HEK293T (cell line): ENCODE results near the gene HCFC1R1.

ENCODE experiments used
- CTCF ChIA-PET: fragments of 350-600 bp; formaldehyde crosslinking; extraction: SDS; loops from one replicate; lab custom pipeline; 2021; ENCODE audit warnings: antibody characterized with exemption, inconsistent platforms; lab: Yijun Ruan, JAX
- POLR2A ChIA-PET: fragments of 350-600 bp; formaldehyde crosslinking; extraction: SDS; loops from one replicate; lab custom pipeline; 2020; ENCODE audit warnings: antibody characterized with exemption, inconsistent platforms; lab: Yijun Ruan, JAX
- DNase-seq: peaks from one replicate; pipeline ENCODE4 v3.0.0; 2012; ENCODE audit warnings: mixed read lengths; ENCODE audit errors: extremely low spot score
- ARNT ChIP-seq: fragments of 450-650 bp; IDR thresholded peaks from 2 replicates; pipeline ENCODE4 v1.6.1; 2017; ENCODE audit warnings: mild to moderate bottlenecking
- BHLHE40 ChIP-seq: fragments of 450-650 bp; IDR thresholded peaks from 2 replicates; pipeline ENCODE4 v1.6.1; 2016; ENCODE audit warnings: mild to moderate bottlenecking, moderate library complexity, borderline replicate concordance
- CTBP1 ChIP-seq: fragments of 450-650 bp; IDR thresholded peaks from 2 replicates; pipeline ENCODE4 v1.6.1; 2016; ENCODE audit warnings: borderline replicate concordance
- ELF4 ChIP-seq: fragments of 450-650 bp; IDR thresholded peaks from 2 replicates; pipeline ENCODE4 v1.6.1; 2017; ENCODE audit warnings: antibody characterized with exemption
- FOXA1 ChIP-seq: fragments of 450-650 bp; IDR thresholded peaks from 2 replicates; pipeline ENCODE4 v1.6.1; 2016; ENCODE audit warnings: mild to moderate bottlenecking
- FOXK2 ChIP-seq: fragments of 450-650 bp; IDR thresholded peaks from 2 replicates; pipeline ENCODE4 v1.6.1; 2016; ENCODE audit warnings: mild to moderate bottlenecking
- FOXM1 ChIP-seq: fragments of 450-650 bp; IDR thresholded peaks from 2 replicates; pipeline ENCODE4 v1.6.1; 2017; ENCODE audit warnings: mild to moderate bottlenecking, borderline replicate concordance
- HDGF ChIP-seq: fragments of 450-650 bp; IDR thresholded peaks from 2 replicates; pipeline ENCODE4 v1.6.1; 2017; ENCODE audit warnings: antibody characterized with exemption, borderline replicate concordance
- L3MBTL2 ChIP-seq: fragments of 450-650 bp; conservative IDR thresholded peaks from 2 replicates; pipeline ENCODE4 v1.6.1; 2016; ENCODE audit warnings: mild to moderate bottlenecking
- LEF1 ChIP-seq: fragments of 450-650 bp; IDR thresholded peaks from 2 replicates; pipeline ENCODE4 v1.6.1; 2017; ENCODE audit warnings: mild to moderate bottlenecking, borderline replicate concordance
- NFRKB ChIP-seq: fragments of 450-650 bp; IDR thresholded peaks from 2 replicates; pipeline ENCODE4 v1.6.1; 2016; ENCODE audit warnings: mild to moderate bottlenecking, moderate library complexity
- PKNOX1 ChIP-seq: fragments of 450-650 bp; IDR thresholded peaks from 2 replicates; pipeline ENCODE4 v1.6.1; 2016
- SP1 ChIP-seq: fragments of 450-650 bp; IDR thresholded peaks from 2 replicates; pipeline ENCODE4 v1.6.1; 2017
- SUZ12 ChIP-seq: fragments of 450-650 bp; IDR thresholded peaks from 2 replicates; pipeline ENCODE4 v1.6.1; 2016; ENCODE audit warnings: mild to moderate bottlenecking
- TARDBP ChIP-seq: fragments of 450-650 bp; IDR thresholded peaks from 2 replicates; pipeline ENCODE4 v1.6.1; 2016
- ZNF384 ChIP-seq: fragments of 450-650 bp; IDR thresholded peaks from 2 replicates; pipeline ENCODE4 v1.6.1; 2016

Gene HCFC1R1

GRCh38 chr16:3045758-3046640 is 22.3 kb upstream of the HCFC1R1 start, which contains the start of gene MMP25:
TSS of gene MMP25 (plus strand) at chr16:3046561. CDS start at chr16:3046918, 357 bp downstream.
- DNase-seq = peak; percentile 47
- ChIA-PET POLR2A (interaction anchor here (1.0 to 2.1 kb wide), 3 partner anchors 13 to 25 kb away, joined by 3 to 9 read pairs (median 4); partner anchors contain the start of genes HCFC1R1 and THOC6), CTCF (interaction anchor here (1.0 to 2.6 kb wide), 2 partner anchors 14 to 18 kb away, joined by 4 to 19 read pairs; no protein-coding TSS in a partner anchor)
- no peak for TF ChIP-seq CTBP1
- peak; percentile 83 for TF ChIP-seq L3MBTL2

GRCh38 chr16:3044708-3045107 is 21.0 kb upstream of the HCFC1R1 start:
- no peak for DNase-seq
- ChIA-PET POLR2A (interaction anchor here (2.1 to 2.2 kb wide), 2 partner anchors 17 to 23 kb away, joined by 7 to 9 read pairs; no protein-coding TSS in a partner anchor), CTCF (interaction anchor here (0.6 to 2.6 kb wide), 2 partner anchors 13 to 14 kb away, joined by 4 to 19 read pairs; no protein-coding TSS in a partner anchor)
- TF ChIP-seq SP1 = no peak
- no peak for TF ChIP-seq ZNF384
- no peak for TF ChIP-seq SUZ12
- TF ChIP-seq CTBP1 = no peak
- no peak for TF ChIP-seq ELF4
- no peak for TF ChIP-seq FOXK2

- DNase-seq = no peak
- TF ChIP-seq HDGF (no peak), ZNF384 (0 out of 2 replicates have a peak, but pooled peaks have one; percentile 21), ELF4 (no peak)
- ChIA-PET POLR2A (interaction anchor here (0.9 to 1.6 kb wide), 2 partner anchors 11 to 20 kb away, joined by 5 to 7 read pairs; no protein-coding TSS in a partner anchor), CTCF (interaction anchor here (1.1 to 1.6 kb wide), 2 partner anchors 11 to 16 kb away, joined by 3 to 10 read pairs; no protein-coding TSS in a partner anchor)
These were observed 18.6 kb upstream of the HCFC1R1 start for GRCh38 chr16:3042376-3042775.

GRCh38 chr16:3038896-3039295 is 15.2 kb upstream of the HCFC1R1 start:
- TF ChIP-seq PKNOX1 (no peak), CTBP1 (no peak), SP1 (no peak), ELF4 (no peak), ZNF384 (no peak), FOXK2 (no peak), BHLHE40 (no peak), LEF1 (no peak), NFRKB (no peak), ARNT (no peak), FOXA1 (no peak), SUZ12 (no peak), L3MBTL2 (no peak), HDGF (no peak), FOXM1 (no peak), TARDBP (no peak)
- DNase-seq = no peak
- CTCF ChIA-PET = interaction anchor here (0.6 to 1.9 kb wide), 4 partner anchors 11 to 91 kb away, joined by 3 to 11 read pairs (median 4); no protein-coding TSS in a partner anchor
- POLR2A ChIA-PET = interaction anchor here (0.7 to 1.3 kb wide), 5 partner anchors 18 to 59 kb away, joined by 3 read pairs; partner anchors contain the start of genes CLDN9 and PKMYT1

GRCh38 chr16:3038256-3038655 is 14.5 kb upstream of the HCFC1R1 start:
- CTCF ChIA-PET = interaction anchor here (0.6 to 1.9 kb wide), 4 partner anchors 10 to 487 kb away, joined by 3 to 11 read pairs (median 3); no protein-coding TSS in a partner anchor
- POLR2A ChIA-PET = interaction anchor here (1.0 to 1.3 kb wide), 2 partner anchors 26 to 34 kb away, joined by 3 read pairs; partner anchors contain the start of gene CLDN9
- no peak for DNase-seq
- no peak for TF ChIP-seq LEF1

GRCh38 chr16:3036726-3037315 is 13.1 kb upstream of the HCFC1R1 start, which contains the start of gene BICDL2:
TSS of gene BICDL2 (minus strand) at chr16:3036944. CDS start at chr16:3035496, 1,448 bp downstream.
- ChIA-PET POLR2A (no interaction called here), CTCF (no interaction called here)
- no peak for DNase-seq
- TF ChIP-seq TARDBP = no peak

GRCh38 chr16:3035972-3036725 is 12.4 kb upstream of the HCFC1R1 start:
- ChIA-PET POLR2A (interaction anchor here (1.2 kb wide), 1 partner anchor 19 kb away, joined by 3 read pairs; no protein-coding TSS in a partner anchor), CTCF (interaction anchor here (1.2 kb wide), 1 partner anchor 9 kb away, joined by 3 read pairs; no protein-coding TSS in a partner anchor)
- TF ChIP-seq HDGF = no peak
- TF ChIP-seq L3MBTL2 = no peak
- no peak for TF ChIP-seq ELF4
- no peak for TF ChIP-seq SP1
- TF ChIP-seq PKNOX1 = no peak
- TF ChIP-seq FOXM1 = no peak
- TF ChIP-seq FOXK2 = no peak
- TF ChIP-seq FOXA1 = no peak
- no peak for DNase-seq
